ENCODE measurements around the gene MYRIP. TPM values are rescaled to one million over a fixed set of nuclear protein-coding genes. Genes with fewer than 3 reads are reported as not detected.

Gene MYRIP
- total RNA-seq, 1 experiment from 2014 or later: 1.6 TPM

DNA sequence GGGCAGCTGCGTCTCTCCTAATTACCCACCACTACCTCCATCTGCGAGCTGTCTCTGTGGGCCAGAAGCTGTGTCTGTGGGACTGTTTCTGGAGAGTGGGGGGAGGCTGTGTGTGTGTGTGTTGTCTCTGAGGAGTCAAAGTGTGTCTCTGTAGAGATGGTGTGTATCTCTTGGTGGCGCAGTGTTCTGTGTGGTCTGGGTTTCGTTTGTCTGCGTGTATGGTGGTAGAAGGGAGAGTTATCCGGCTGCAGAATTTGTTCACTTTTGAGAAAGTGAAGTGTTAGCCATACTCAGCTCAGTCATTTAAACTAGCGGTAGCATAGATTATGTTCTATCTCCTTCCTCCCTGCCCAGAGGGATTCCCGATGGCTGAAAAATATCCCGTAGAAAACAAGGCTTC, 2.2 kb downstream of the MYRIP start:
- Mint-ChIP-seq H3K27ac (no peak overlapping the region), H3K4me1 (peaks cover 26% of the 10 kb centered on the region), H3K4me3 (no peak overlapping the region), H3K36me3 (no peaks in the 10 kb centered on the region), H3K27me3 (ENCODE audit: low read depth) (peaks cover 58% of the 10 kb centered on the region), H3K9me3 (no peaks in the 10 kb centered on the region)
- DNase-seq (ENCODE audit: low spot score) (no peak), ATAC-seq (no peak)
- ChIA-PET POLR2A (no interaction called here), CTCF (interaction anchor here (2.0 to 3.0 kb wide), 2 partner anchors 100 to 179 kb away, joined by 5 to 23 read pairs; no protein-coding TSS in a partner anchor)
- TF ChIP-seq ZNF121 (CRISPR knock-in tag; IDR thresholded peaks at IDR 0.05) (no peak), HMGA2 (CRISPR knock-in tag; IDR thresholded peaks at IDR 0.05) (no peak)

DNA sequence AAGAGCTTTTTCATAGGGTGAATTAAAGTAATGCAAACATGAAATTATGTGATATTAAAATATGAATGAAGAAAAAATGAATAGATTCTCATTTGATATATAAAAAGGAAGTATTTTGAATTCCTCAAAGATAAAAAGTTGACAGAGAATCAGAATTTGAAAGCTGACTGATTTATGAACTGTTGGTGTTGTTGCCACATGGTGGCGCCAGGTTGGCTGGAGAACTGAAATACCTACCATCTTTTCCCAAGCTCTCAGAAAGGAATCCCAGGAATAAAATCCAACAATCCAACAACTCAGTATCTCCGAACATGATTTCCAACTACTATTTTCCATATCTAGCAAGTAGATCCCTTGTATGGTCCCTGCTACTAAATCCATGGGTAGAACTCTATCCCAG, 3.1 kb downstream of the MYRIP start:
- CTCF ChIA-PET: interaction anchor here (0.6 to 3.0 kb wide), 20 partner anchors 10 to 620 kb away, joined by 3 to 23 read pairs (median 3); no protein-coding TSS in a partner anchor
- ATAC-seq: no peak
- H3K4me3 Mint-ChIP-seq: no peak overlapping the region
- POLR2A ChIA-PET: no interaction called here
- peak; percentile 49 for DNase-seq (ENCODE audit: low spot score)
- H3K27me3 Mint-ChIP-seq (ENCODE audit: low read depth): peaks cover 48% of the 10 kb centered on the region
- TF ChIP-seq, protein P1, sequence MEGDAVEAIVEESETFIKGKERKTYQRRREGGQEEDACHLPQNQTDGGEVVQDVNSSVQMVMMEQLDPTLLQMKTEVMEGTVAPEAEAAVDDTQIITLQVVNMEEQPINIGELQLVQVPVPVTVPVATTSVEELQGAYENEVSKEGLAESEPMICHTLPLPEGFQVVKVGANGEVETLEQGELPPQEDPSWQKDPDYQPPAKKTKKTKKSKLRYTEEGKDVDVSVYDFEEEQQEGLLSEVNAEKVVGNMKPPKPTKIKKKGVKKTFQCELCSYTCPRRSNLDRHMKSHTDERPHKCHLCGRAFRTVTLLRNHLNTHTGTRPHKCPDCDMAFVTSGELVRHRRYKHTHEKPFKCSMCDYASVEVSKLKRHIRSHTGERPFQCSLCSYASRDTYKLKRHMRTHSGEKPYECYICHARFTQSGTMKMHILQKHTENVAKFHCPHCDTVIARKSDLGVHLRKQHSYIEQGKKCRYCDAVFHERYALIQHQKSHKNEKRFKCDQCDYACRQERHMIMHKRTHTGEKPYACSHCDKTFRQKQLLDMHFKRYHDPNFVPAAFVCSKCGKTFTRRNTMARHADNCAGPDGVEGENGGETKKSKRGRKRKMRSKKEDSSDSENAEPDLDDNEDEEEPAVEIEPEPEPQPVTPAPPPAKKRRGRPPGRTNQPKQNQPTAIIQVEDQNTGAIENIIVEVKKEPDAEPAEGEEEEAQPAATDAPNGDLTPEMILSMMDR (IDR thresholded peaks at IDR 0.05): peak; percentile 37; the same call in 1 of the 2 replicates
- TF ChIP-seq OVOL2 (CRISPR knock-in tag; IDR thresholded peaks at IDR 0.05; ENCODE audit: borderline replicate concordance): no peak
- TF ChIP-seq NFATC4 (CRISPR knock-in tag; IDR thresholded peaks at IDR 0.05): no peak
- TF ChIP-seq, protein P2, sequence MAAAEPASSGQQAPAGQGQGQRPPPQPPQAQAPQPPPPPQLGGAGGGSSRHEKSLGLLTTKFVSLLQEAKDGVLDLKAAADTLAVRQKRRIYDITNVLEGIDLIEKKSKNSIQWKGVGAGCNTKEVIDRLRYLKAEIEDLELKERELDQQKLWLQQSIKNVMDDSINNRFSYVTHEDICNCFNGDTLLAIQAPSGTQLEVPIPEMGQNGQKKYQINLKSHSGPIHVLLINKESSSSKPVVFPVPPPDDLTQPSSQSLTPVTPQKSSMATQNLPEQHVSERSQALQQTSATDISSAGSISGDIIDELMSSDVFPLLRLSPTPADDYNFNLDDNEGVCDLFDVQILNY (CRISPR knock-in tag; IDR thresholded peaks at IDR 0.05): no peak
- no peak for TF ChIP-seq TCF7 (CRISPR knock-in tag; IDR thresholded peaks at IDR 0.05; ENCODE audit: low read depth)
- peaks cover 26% of the 10 kb centered on the region for H3K4me1 Mint-ChIP-seq
- H3K27ac Mint-ChIP-seq: no peak overlapping the region
- no peaks in the 10 kb centered on the region for H3K36me3 Mint-ChIP-seq
- no peaks in the 10 kb centered on the region for H3K9me3 Mint-ChIP-seq

DNA sequence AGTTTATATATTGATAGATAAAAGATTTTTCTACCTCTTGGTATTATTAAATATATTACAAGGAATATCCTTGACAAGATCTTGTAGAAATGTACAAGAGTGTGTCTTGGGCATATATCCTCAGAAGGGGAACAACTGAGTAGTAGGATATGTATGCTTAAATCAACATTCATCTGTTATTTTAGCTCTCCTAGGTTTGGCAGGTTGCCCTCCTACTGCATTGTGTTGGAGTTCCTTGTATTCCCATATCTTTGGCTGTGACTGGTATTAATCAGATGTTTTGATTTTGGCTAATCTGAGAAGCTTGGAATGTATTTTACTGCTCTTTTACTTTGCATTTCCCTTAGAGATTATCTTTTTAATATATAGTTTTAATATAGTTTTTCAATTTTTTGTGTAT, 4.6 kb downstream of the MYRIP start:
- H3K4me1 Mint-ChIP-seq: peaks cover 14% of the 10 kb centered on the region
- no peaks in the 10 kb centered on the region for H3K9me3 Mint-ChIP-seq
- CTCF ChIA-PET: interaction anchor here (3.0 kb wide), 1 partner anchor 177 kb away, joined by 23 read pairs; no protein-coding TSS in a partner anchor
- no peak overlapping the region for H3K27ac Mint-ChIP-seq
- H3K27me3 Mint-ChIP-seq (ENCODE audit: low read depth): peaks cover 33% of the 10 kb centered on the region
- H3K36me3 Mint-ChIP-seq: no peaks in the 10 kb centered on the region
- H3K4me3 Mint-ChIP-seq: no peak overlapping the region
- DNase-seq (ENCODE audit: low spot score) (no peak), ATAC-seq (no peak)
- POLR2A ChIA-PET: no interaction called here
- no peak for TF ChIP-seq RORB (CRISPR knock-in tag; IDR thresholded peaks at IDR 0.05)
- TF ChIP-seq, protein P3, sequence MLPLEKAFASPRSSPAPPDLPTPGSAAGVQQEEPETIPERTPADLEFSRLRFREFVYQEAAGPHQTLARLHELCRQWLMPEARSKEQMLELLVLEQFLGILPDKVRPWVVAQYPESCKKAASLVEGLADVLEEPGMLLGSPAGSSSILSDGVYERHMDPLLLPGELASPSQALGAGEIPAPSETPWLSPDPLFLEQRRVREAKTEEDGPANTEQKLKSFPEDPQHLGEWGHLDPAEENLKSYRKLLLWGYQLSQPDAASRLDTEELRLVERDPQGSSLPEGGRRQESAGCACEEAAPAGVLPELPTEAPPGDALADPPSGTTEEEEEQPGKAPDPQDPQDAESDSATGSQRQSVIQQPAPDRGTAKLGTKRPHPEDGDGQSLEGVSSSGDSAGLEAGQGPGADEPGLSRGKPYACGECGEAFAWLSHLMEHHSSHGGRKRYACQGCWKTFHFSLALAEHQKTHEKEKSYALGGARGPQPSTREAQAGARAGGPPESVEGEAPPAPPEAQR (CRISPR knock-in tag; IDR thresholded peaks at IDR 0.05): no peak
- no peak for TF ChIP-seq ELF4 (CRISPR knock-in tag; IDR thresholded peaks at IDR 0.05; ENCODE audit: low read depth)
- TF ChIP-seq NR1H2 (CRISPR knock-in tag; IDR thresholded peaks at IDR 0.05): no peak
- no peak for TF ChIP-seq MYBL2 (CRISPR knock-in tag; IDR thresholded peaks at IDR 0.05)
- no peak for TF ChIP-seq GTF2I (CRISPR knock-in tag; conservative IDR thresholded peaks at IDR 0.05)
- TF ChIP-seq, protein P4, sequence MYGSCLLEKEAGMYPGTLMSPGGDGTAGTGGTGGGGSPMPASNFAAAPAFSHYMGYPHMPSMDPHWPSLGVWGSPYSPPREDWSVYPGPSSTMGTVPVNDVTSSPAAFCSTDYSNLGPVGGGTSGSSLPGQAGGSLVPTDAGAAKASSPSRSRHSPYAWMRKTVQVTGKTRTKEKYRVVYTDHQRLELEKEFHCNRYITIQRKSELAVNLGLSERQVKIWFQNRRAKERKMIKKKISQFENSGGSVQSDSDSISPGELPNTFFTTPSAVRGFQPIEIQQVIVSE (CRISPR knock-in tag; IDR thresholded peaks at IDR 0.05; ENCODE audit: borderline replicate concordance): no peak
- no peak for TF ChIP-seq ATF1 (CRISPR knock-in tag; IDR thresholded peaks at IDR 0.05)
- no peak for TF ChIP-seq GRHL2 (CRISPR knock-in tag; IDR thresholded peaks at IDR 0.05; ENCODE audit: insufficient replicate concordance, severe bottlenecking)
- TF ChIP-seq, protein P1 (IDR thresholded peaks at IDR 0.05): no peak
- TF ChIP-seq, protein P5, sequence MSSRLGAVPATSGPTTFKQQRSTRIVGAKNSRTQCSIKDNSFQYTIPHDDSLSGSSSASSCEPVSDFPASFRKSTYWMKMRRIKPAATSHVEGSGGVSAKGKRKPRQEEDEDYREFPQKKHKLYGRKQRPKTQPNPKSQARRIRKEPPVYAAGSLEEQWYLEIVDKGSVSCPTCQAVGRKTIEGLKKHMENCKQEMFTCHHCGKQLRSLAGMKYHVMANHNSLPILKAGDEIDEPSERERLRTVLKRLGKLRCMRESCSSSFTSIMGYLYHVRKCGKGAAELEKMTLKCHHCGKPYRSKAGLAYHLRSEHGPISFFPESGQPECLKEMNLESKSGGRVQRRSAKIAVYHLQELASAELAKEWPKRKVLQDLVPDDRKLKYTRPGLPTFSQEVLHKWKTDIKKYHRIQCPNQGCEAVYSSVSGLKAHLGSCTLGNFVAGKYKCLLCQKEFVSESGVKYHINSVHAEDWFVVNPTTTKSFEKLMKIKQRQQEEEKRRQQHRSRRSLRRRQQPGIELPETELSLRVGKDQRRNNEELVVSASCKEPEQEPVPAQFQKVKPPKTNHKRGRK (CRISPR knock-in tag; IDR thresholded peaks at IDR 0.05; ENCODE audit: borderline replicate concordance): no peak
- TF ChIP-seq ZNF138 (CRISPR knock-in tag; conservative IDR thresholded peaks at IDR 0.05): no peak
